ENCODE data around the gene PPM1G. TPM values are rescaled to one million over a fixed set of nuclear protein-coding genes. Genes with fewer than 3 reads are reported as not detected.

PPM1G gene
- total RNA-seq, 1 donor, result 63.9 TPM

DNA sequence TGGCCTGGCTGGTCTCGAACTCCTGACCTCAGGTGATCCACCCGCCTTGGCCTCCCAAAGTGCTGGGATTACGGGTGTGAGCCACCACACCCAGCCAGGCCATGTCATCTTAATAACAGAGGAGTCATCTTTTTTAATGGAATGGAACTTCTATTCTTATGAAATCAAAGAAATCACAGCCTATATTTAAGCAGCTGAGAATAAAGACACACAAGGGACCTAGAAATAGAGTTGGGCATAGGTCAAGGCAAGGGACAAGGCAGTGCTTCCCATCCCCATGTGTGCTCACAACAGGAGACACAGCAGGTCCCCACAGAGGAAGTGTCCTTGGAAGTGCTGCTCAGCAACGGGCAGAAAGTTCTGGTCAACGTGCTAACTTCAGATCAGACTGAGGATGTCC is 35.8 kb downstream of the PPM1G start:
- TF ChIP-seq, protein P1, sequence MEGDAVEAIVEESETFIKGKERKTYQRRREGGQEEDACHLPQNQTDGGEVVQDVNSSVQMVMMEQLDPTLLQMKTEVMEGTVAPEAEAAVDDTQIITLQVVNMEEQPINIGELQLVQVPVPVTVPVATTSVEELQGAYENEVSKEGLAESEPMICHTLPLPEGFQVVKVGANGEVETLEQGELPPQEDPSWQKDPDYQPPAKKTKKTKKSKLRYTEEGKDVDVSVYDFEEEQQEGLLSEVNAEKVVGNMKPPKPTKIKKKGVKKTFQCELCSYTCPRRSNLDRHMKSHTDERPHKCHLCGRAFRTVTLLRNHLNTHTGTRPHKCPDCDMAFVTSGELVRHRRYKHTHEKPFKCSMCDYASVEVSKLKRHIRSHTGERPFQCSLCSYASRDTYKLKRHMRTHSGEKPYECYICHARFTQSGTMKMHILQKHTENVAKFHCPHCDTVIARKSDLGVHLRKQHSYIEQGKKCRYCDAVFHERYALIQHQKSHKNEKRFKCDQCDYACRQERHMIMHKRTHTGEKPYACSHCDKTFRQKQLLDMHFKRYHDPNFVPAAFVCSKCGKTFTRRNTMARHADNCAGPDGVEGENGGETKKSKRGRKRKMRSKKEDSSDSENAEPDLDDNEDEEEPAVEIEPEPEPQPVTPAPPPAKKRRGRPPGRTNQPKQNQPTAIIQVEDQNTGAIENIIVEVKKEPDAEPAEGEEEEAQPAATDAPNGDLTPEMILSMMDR (IDR thresholded peaks at IDR 0.05; ENCODE audit: insufficient read depth, low read depth, low read length), result no peak
- no peak for DNase-seq (ENCODE audit: low read depth)
- H3K4me3 ChIP-seq (ENCODE audit: low read depth, low read length), result no peak overlapping the region

DNA sequence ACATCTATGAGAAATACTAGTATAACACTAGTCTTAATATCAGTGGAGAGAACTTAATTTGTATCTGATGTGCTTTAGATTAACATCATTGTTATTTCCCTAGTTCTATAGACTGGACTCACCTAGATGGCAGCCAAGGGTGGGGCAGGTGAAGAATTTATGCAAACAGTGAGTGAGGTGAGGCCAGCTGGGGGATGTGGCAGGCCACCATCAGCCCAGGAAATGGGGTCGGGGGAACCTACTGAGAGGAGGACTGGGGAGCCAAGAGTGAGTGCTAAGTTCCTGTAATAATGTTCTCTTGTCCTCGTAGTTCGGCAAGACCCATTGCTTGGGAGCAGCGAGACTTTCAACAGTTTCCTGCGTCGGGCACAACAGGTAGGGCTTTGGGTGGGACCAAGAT is 36.5 kb downstream of the PPM1G start:
- TF ChIP-seq, protein P1 (IDR thresholded peaks at IDR 0.05; ENCODE audit: insufficient read depth, low read depth, low read length), result no peak
- no peak for DNase-seq (ENCODE audit: low read depth)
- H3K4me3 ChIP-seq (ENCODE audit: low read depth, low read length), result no peak overlapping the region

DNA sequence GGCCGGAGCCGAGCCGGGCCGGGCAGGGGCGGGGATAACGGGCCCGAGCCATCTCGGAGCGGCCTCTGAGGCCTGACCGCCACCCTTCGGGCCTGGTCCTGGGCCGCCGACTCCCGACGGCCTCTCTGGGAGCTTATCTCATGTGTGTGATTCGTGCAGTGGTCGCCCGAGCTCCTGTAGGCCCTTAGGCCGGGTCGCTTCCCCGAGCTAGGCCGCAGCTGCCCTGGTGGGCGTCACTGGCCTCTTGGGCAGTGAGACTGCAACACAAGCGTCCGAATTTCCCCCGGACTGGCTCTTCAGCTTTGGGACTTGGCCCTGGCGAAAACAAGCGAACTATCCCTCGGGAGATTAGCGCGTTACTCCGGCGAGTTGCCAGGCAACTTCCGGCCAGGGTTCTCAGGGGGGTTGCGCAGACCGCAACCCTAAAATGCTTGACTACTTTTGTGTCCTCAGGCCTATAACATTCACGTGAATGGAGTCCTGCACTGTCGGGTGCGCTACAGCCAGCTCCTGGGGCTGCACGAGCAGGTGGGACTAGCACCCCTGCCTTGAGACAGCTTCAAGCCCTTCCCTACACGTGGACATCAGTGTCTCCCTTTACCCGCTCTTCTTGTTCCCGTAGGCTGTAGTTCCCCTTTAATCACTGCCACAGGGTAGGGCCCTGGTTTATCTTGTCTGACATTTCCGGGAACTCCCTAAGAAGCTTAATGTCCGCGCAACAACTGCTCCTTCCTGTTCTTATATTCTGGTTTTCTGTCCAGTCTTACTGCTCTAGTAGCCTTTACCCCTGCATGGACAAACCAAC is 38.4 kb downstream of the PPM1G start:
- peak; percentile 79 for DNase-seq (ENCODE audit: low read depth)
- peak overlapping the region; percentile 88 for H3K4me3 ChIP-seq (ENCODE audit: low read depth, low read length)
- TF ChIP-seq, protein P1 (IDR thresholded peaks at IDR 0.05; ENCODE audit: insufficient read depth, low read depth, low read length), result no peak

DNA sequence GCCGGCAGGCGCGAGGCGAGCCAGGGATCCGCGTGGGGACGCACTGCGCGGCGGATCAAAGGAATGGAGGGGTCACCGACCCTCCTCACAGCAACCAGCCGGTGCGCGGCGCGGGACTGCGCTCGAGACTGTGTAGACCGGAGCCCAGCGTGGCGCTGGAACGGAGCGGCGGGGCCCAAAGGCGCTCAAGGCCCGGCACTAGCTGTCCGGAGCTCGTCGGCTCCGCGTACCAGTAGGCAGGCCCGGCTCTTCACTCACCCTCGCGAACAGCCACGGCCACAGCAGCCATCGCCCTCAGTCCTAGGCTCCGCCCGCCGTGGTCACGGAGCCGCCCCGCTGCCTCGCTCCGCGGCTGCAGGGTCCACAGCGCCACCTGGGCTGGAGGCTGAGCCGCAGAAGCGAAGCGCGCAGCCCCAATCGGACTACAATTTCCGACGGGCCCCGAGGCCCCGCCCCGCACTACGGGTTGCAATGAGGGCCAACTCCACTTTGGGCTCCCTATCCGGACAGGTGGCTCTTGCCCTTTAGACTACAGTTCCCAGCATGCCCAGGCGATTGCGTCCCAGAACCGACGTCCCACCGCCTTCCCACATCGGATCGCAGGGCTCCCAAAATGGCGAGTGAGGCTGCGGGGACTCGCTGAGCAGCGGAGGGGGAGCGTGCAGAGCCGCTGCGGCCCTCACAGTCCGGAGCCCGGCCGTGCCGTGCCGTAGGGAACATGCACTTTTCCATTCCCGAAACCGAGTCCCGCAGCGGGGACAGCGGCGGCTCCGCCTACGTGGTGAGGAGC is 39.2 kb downstream of the PPM1G start, which contains the start of the genes EIF2B4 and SNX17:
Gene EIF2B4 (minus strand): TSS at position 313 of the 790 bp plus-strand sequence. CDS start 24 bp downstream, at position 289.
Gene SNX17 (plus strand): TSS at position 591 of the 790 bp plus-strand sequence. CDS start 128 bp downstream, at position 719.
- TF ChIP-seq, protein P1 (IDR thresholded peaks at IDR 0.05; ENCODE audit: insufficient read depth, low read depth, low read length), result peak; percentile 72
- peak; percentile 99 for DNase-seq (ENCODE audit: low read depth)
- peak within 1 kb of the TSS; percentile 88 for H3K4me3 ChIP-seq (ENCODE audit: low read depth, low read length)

DNA sequence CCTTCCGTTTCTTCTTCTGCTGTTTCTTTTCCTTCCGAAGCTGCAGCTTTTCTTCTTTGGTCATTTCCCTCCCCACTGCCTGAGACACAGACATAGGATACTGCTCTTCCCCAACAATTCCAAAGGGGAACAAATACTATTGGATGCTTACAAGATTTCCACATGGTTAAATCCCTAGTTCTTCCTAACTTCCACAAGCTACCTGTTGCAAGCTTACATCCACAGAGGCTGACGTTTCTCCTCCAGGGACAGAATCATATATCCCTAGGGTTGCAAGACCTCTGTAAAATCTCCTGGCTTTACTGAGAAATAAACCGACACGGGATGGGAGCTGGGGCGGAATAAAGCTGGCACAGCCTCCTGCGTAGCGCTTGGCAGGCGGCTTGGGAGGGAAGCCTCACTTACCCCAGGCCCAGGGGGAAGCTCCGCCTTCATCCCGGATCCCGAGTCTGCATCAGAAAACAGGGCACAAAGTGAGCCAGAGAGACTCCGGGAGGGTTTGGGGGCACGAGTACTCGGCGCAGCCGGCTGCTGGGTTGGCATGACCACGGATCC is 39.8 kb downstream of the PPM1G start:
- DNase-seq (ENCODE audit: low read depth), result peak; percentile 57
- TF ChIP-seq, protein P1 (IDR thresholded peaks at IDR 0.05; ENCODE audit: insufficient read depth, low read depth, low read length), result no peak

DNA sequence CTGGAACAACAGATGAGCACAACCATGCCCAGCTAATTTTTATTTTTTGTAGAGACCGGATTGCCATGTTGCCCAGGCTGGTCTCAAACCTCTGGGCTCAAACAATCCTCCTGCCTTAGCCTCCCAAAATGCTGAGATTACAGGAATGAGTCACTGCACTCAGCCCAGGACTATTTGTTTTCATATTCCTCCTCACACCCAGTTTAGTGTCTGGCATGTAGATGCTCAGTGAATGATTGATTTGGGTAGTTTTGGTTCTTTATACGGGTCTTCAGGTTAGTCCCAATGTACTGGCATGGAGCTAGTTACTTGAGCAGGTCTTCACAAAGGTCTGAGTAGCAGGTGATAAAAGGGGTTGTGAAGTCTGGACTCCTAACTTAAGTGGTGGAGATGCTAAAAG is 45.5 kb downstream of the PPM1G start:
- TF ChIP-seq, protein P1 (IDR thresholded peaks at IDR 0.05; ENCODE audit: insufficient read depth, low read depth, low read length), result no peak
- DNase-seq (ENCODE audit: low read depth), result no peak
- H3K4me3 ChIP-seq (ENCODE audit: low read depth, low read length), result no peak overlapping the region

More for the DNA sequence above, 39.8 kb downstream of the PPM1G start:
- H3K4me3 ChIP-seq (ENCODE audit: low read depth, low read length), result peak overlapping the region; percentile 88

Measured in fibroblast of villous mesenchyme (primary cell).